Liver (tissue), 9 donors: ENCODE data around the gene MYBPH. TPM values are rescaled to one million over a fixed set of nuclear protein-coding genes. Genes with fewer than 3 reads are reported as not detected.

Experiments
- DNase-seq: peaks from one replicate; pipeline ENCODE4 v3.0.0-alpha.2; 2017; ENCODE audit warnings: low spot score
- H3K27ac ChIP-seq, 2 donors: one replicate each; pipeline ENCODE4 v1.7.0; 2013; ENCODE audit warnings: inconsistent platforms in 2 of 2, low read length in 2 of 2, control low read depth in 1 of 2, low read depth in 1 of 2, mild to moderate bottlenecking in 1 of 2
- H3K27me3 ChIP-seq, 4 donors: one replicate each; pipeline versions ENCODE4 v1.6.1 to v1.7.0; 2013; ENCODE audit warnings: low read length in 3 of 4, inconsistent platforms in 1 of 4, mild to moderate bottlenecking in 1 of 4, moderate library complexity in 1 of 4; ENCODE audit not compliant: control insufficient read depth in 4 of 4, insufficient read depth in 4 of 4
- H3K36me3 ChIP-seq, 4 donors: one replicate each; pipeline versions ENCODE4 v1.6.1 to v1.7.0; 2013; ENCODE audit warnings: low read length in 3 of 4, mild to moderate bottlenecking in 3 of 4, low read depth in 1 of 4, moderate library complexity in 1 of 4; ENCODE audit not compliant: control insufficient read depth in 4 of 4, insufficient read depth in 3 of 4
- H3K4me1 ChIP-seq, 4 donors: one replicate each; pipeline versions ENCODE4 v1.6.1 to v1.7.0; 2013; ENCODE audit warnings: low read length in 3 of 4, mild to moderate bottlenecking in 3 of 4, moderate library complexity in 1 of 4; ENCODE audit not compliant: control insufficient read depth in 4 of 4, insufficient read depth in 4 of 4
- H3K4me3 ChIP-seq, 3 donors: one replicate each; pipeline versions ENCODE4 v1.6.1 to v1.7.0; 2013; ENCODE audit warnings: low read length in 3 of 3, control low read depth in 1 of 3, low read depth in 1 of 3, mild to moderate bottlenecking in 1 of 3
- H3K9ac ChIP-seq, 2 donors: one replicate each; pipeline ENCODE4 v1.7.0; 2013; ENCODE audit warnings: low read length in 2 of 2, mild to moderate bottlenecking in 2 of 2, moderate library complexity in 2 of 2, control low read depth in 1 of 2, low read depth in 1 of 2
- H3K9me3 ChIP-seq, 4 donors: one replicate each; pipeline versions ENCODE4 v1.6.1 to v1.7.0; 2013; ENCODE audit warnings: low read length in 3 of 4; ENCODE audit not compliant: control insufficient read depth in 4 of 4
- CTCF ChIP-seq: fragments of 150-350 bp; IDR thresholded peaks from 2 replicates; pipeline ENCODE4 v1.5.1; 2017; ENCODE audit warnings: improper control_type of control experiment, low read depth, low read length; ENCODE audit not compliant: missing input control
- EGR1 ChIP-seq, 2 donors: IDR thresholded peaks; 2 replicates each; pipeline ENCODE4 v1.6.1; 2016 to 2018; ENCODE audit warnings: antibody characterized with exemption in 2 of 2, low read depth in 2 of 2
- FOXA1 ChIP-seq: IDR thresholded peaks from 2 replicates; pipeline ENCODE4 v1.6.1; 2016; ENCODE audit warnings: antibody characterized with exemption
- HNF4A ChIP-seq, 2 donors: conservative IDR thresholded peaks; 2 replicates each; pipeline ENCODE4 v1.6.1; 2016; ENCODE audit warnings: antibody characterized with exemption in 2 of 2, mild to moderate bottlenecking in 2 of 2
- HNF4G ChIP-seq: IDR thresholded peaks from 2 replicates; pipeline ENCODE4 v1.6.1; 2016; ENCODE audit warnings: antibody characterized with exemption
- MAX ChIP-seq: IDR thresholded peaks from 2 replicates; pipeline ENCODE4 v1.6.1; 2016; ENCODE audit warnings: antibody characterized with exemption
- RAD21 ChIP-seq, 2 donors: IDR thresholded peaks; 2 replicates each; pipeline ENCODE4 v1.6.1; 2016; ENCODE audit warnings: antibody characterized with exemption in 2 of 2, mild to moderate bottlenecking in 2 of 2
- REST ChIP-seq: IDR thresholded peaks from 2 replicates; pipeline ENCODE4 v1.6.1; 2016; ENCODE audit warnings: antibody characterized with exemption, mild to moderate bottlenecking
- SP1 ChIP-seq: IDR thresholded peaks from 2 replicates; pipeline ENCODE4 v1.6.1; 2018; ENCODE audit warnings: antibody characterized with exemption, mild to moderate bottlenecking
- TAF1 ChIP-seq: conservative IDR thresholded peaks from 2 replicates; pipeline ENCODE4 v1.6.1; 2016; ENCODE audit warnings: antibody characterized with exemption, mild to moderate bottlenecking
- YY1 ChIP-seq: IDR thresholded peaks from 2 replicates; pipeline ENCODE4 v1.6.1; 2016; ENCODE audit warnings: antibody characterized with exemption, mild to moderate bottlenecking
- WGBS: extraction: QIAGEN DNeasy Blood & Tissue Kit; methylation state at CpG from one replicate; pipeline ENCODE4 v1.1.7; 2013; 5-methylcytosine and 5-hydroxymethylcytosine counted together
- polyA plus RNA-seq, 2 donors: library from polyadenylated mRNA; stranded (reverse) in 1 of 2; unstranded in 1 of 2; fragments of 200-250 nt in 1 of 2; fragments of >200 nt in 1 of 2; fragmentation: Nextera tagmentation in 1 of 2; extraction: Ambion mirVana in 1 of 2; gene quantifications; one replicate each; pipeline versions ENCODE4 v1.2.1 to v1.2.3, GENCODE V29; 2013 to 2015
- total RNA-seq, 2 donors: library from RNA; depleted of rRNA; stranded (reverse); fragments of >200 nt; gene quantifications; one replicate each; pipeline ENCODE4 v1.2.3, GENCODE V29; 2014
- donor health status: healthy.
- donor health status: healthy.
- donor health status: healthy.
- donor health status: healthy.
- donor health status: healthy.

Gene MYBPH
- total and polyA plus RNA-seq, 4 donors, result 0.09 TPM; not detected in 3

GRCh38 chr1:203168991-203169390 is 6.6 kb downstream of the MYBPH start (continued):
- no peak for TF ChIP-seq CTCF

GRCh38 chr1:203168256-203168786 is 7.3 kb downstream of the MYBPH start:
- H3K9ac ChIP-seq, result no peak overlapping the region
- TF ChIP-seq MAX (no peak), YY1 (no peak), RAD21 (IDR thresholded peaks at IDR 0.05) (no peak), EGR1 (IDR thresholded peaks at IDR 0.05; ENCODE audit: low read depth in 2 of 2) (no peak), REST (no peak), CTCF (no peak), TAF1 (no peak), HNF4G (no peak), SP1 (no peak), HNF4A (conservative IDR thresholded peaks at IDR 0.05) (no peak)
- 95% methylated on average over 12 of the region's 12 CpGs for WGBS
- no peaks in the 10 kb centered on the region for H3K36me3 ChIP-seq
- H3K4me3 ChIP-seq, result no peak overlapping the region
- peaks cover 0 to 2% (median 0%) of the 10 kb centered on the region in 4 donors for H3K27me3 ChIP-seq
- H3K27ac ChIP-seq, result no peak overlapping the region
- DNase-seq, result no peak
- H3K9me3 ChIP-seq, result no peaks in the 10 kb centered on the region
- H3K4me1 ChIP-seq, result no peaks in the 10 kb centered on the region

GRCh38 chr1:203167913-203168200 is 7.8 kb downstream of the MYBPH start:
- H3K36me3 ChIP-seq, result no peaks in the 10 kb centered on the region
- H3K9ac ChIP-seq, result no peak overlapping the region
- no peaks in the 10 kb centered on the region for H3K9me3 ChIP-seq
- WGBS, result 92% methylated on average over 5 of the region's 5 CpGs
- DNase-seq, result no peak
- H3K4me3 ChIP-seq, result no peak overlapping the region
- H3K4me1 ChIP-seq, result no peaks in the 10 kb centered on the region
- no peak for TF ChIP-seq HNF4A (conservative IDR thresholded peaks at IDR 0.05)
- no peak for TF ChIP-seq FOXA1
- no peak for TF ChIP-seq EGR1 (IDR thresholded peaks at IDR 0.05; ENCODE audit: low read depth in 2 of 2)
- H3K27me3 ChIP-seq, result peaks cover 0 to 2% (median 0%) of the 10 kb centered on the region in 4 donors
- no peak overlapping the region for H3K27ac ChIP-seq
